HG02623 (cell line): ENCODE measurements around the gene PARVB.

Source experiments
- ATAC-seq: cut with Tn5 transposase; IDR thresholded peaks from one replicate; pipeline ENCODE4 v1.9.1; 2021; ENCODE audit warnings: moderate library complexity; ENCODE audit not compliant: unreplicated experiment

PARVB gene

GRCh38 chr22:44024288-44024921, at the start of gene PARVB:
PARVB (plus strand) TSS chr22:44024302; CDS start chr22:44024340, 38 bp downstream.
- ATAC-seq: no peak

- no peak for ATAC-seq
Observed at GRCh38 chr22:43975041-43975440, 49.1 kb upstream of the PARVB start.

- no peak for ATAC-seq
Observed at GRCh38 chr22:43976861-43977795, 47.0 kb upstream of the PARVB start.

GRCh38 chr22:43978558-43978957, 45.5 kb upstream of the PARVB start:
- ATAC-seq: no peak

- ATAC-seq: no peak
Observed at GRCh38 chr22:43980579-43980978, 43.5 kb upstream of the PARVB start.

- no peak for ATAC-seq
Observed at GRCh38 chr22:43980996-43981395, 43.1 kb upstream of the PARVB start.

GRCh38 chr22:43983808-43984207, 40.3 kb upstream of the PARVB start:
- ATAC-seq: no peak

GRCh38 chr22:43985532-43985931, 38.6 kb upstream of the PARVB start:
- ATAC-seq: no peak

GRCh38 chr22:43988116-43988820, 35.8 kb upstream of the PARVB start:
- ATAC-seq: no peak

- no peak for ATAC-seq
Observed at GRCh38 chr22:43988960-43989359, 35.1 kb upstream of the PARVB start.

GRCh38 chr22:43990044-43990443, 34.1 kb upstream of the PARVB start:
- ATAC-seq: no peak

GRCh38 chr22:43991316-43992020, 32.6 kb upstream of the PARVB start:
- no peak for ATAC-seq

GRCh38 chr22:43992331-43992821, 31.7 kb upstream of the PARVB start:
- no peak for ATAC-seq

GRCh38 chr22:43993072-43993760, 30.9 kb upstream of the PARVB start:
- ATAC-seq: no peak

GRCh38 chr22:43994006-43994405, 30.1 kb upstream of the PARVB start:
- ATAC-seq: no peak

- no peak for ATAC-seq
Observed at GRCh38 chr22:43994416-43994815, 29.7 kb upstream of the PARVB start.

GRCh38 chr22:43995057-43995685, 28.9 kb upstream of the PARVB start:
- ATAC-seq: no peak

GRCh38 chr22:43995798-43996169, 28.3 kb upstream of the PARVB start:
- ATAC-seq: no peak

- ATAC-seq: no peak
Observed at GRCh38 chr22:43996170-43996980, 27.7 kb upstream of the PARVB start.
